Skeletal muscle tissue (tissue), 4 donors: ENCODE data around the gene SPTBN5. TPM values are rescaled to one million over a fixed set of nuclear protein-coding genes. Genes with fewer than 3 reads are reported as not detected.

Experiments
- H3K27ac ChIP-seq: one replicate; pipeline ENCODE4 v1.7.0; 2013; ENCODE audit warnings: mild to moderate bottlenecking, low read depth, low read length, inconsistent platforms
- H3K27me3 ChIP-seq, 3 donors: one replicate each; pipeline ENCODE4 v1.7.0; 2013; ENCODE audit warnings: low read length in 3 of 3; ENCODE audit not compliant: control insufficient read depth in 3 of 3, insufficient read depth in 3 of 3
- H3K36me3 ChIP-seq, 3 donors: one replicate each; pipeline ENCODE4 v1.7.0; 2013; ENCODE audit warnings: low read length in 3 of 3; ENCODE audit not compliant: control insufficient read depth in 3 of 3, insufficient read depth in 3 of 3
- H3K4me1 ChIP-seq, 3 donors: one replicate each; pipeline ENCODE4 v1.7.0; 2013; ENCODE audit warnings: low read length in 3 of 3, mild to moderate bottlenecking in 3 of 3; ENCODE audit not compliant: control insufficient read depth in 3 of 3, insufficient read depth in 3 of 3
- H3K4me3 ChIP-seq, 3 donors: one replicate each; pipeline ENCODE4 v1.7.0; 2013; ENCODE audit warnings: low read length in 3 of 3
- H3K9ac ChIP-seq, 3 donors: one replicate each; pipeline ENCODE4 v1.7.0; 2013; ENCODE audit warnings: low read length in 3 of 3, mild to moderate bottlenecking in 3 of 3, moderate library complexity in 2 of 3, low read depth in 1 of 3
- H3K9me3 ChIP-seq, 3 donors: one replicate each; pipeline ENCODE4 v1.7.0; 2013; ENCODE audit warnings: low read length in 3 of 3; ENCODE audit not compliant: control insufficient read depth in 3 of 3
- total RNA-seq: library from RNA; depleted of rRNA; stranded (reverse); fragments of >200 nt; gene quantifications from one replicate; pipeline ENCODE4 v1.2.3, GENCODE V29; 2014
- donor health status: Osteomylitis.

SPTBN5 gene
- total RNA-seq, 1 donor from 2014 or later: 1.0 TPM

DNA sequence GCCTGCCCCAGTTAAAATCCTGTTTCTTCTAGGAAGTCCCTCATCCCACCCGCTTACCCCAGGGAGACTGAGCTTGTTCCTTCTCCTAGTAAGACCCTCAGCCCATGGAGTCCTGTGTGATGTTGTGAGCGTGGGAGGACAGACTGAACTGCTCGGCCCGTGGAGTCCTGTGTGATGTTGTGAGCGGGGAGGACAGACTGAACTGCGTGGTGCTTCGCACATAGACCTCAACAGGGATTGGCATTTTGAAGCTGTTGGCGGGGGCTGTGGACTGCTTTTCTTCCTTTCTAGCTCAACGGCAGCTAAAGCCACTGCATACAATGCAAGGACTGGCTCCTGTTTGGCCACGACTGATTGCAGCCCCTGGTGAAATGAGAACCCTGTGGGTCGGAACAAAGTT, 1.6 kb upstream of the SPTBN5 start:
- Histone ChIP-seq H3K9ac (no peak overlapping the region), H3K9me3 (no peaks in the 10 kb centered on the region), H3K36me3 (peaks cover under 1 to 4% (median 3%) of the 10 kb centered on the region in 3 donors), H3K27ac (peak overlapping the region; percentile 25), H3K4me3 (no peak overlapping the region), H3K4me1 (peaks cover 31 to 37% (median 33%) of the 10 kb centered on the region in 3 donors), H3K27me3 (no peaks in the 10 kb centered on the region)

DNA sequence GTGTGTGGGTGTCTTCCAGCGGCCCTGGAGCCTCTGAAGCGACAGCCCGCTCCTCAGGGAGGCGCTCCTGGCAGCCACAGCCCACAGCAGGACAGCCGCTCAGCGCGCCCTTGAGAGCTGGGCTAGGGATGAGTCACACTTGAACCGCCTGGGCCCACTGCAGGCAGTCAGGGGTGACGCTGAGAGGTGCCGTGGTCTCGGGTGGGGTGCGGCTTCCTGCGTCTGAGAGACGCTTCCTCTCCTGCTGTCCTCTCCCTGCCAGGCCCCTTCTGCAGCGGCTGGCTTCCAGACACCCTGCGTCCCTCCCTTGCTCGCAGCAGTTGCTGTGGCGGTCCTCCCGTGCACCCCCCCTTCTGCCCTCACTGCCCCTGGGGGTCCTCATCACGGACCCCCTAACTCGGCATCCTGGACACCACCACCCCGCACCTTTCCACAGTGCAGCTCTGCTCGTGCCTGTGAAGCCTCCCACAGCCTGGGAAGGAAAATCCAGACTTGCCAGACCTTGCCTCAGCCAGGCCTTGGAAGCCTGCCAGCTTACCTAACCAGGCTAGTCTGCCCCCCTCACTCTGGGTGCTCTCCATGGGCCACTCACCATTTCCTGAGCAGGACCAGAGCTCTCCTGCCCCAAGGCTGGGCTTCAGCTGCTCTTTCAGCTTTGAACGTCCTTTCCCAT, 1.1 kb upstream of the SPTBN5 start:
- Histone ChIP-seq H3K9ac (peak overlapping the region in 2 of 3 donors; percentile 45), H3K4me3 (peak overlapping the region in 1 of 3 donors; percentile 22), H3K36me3 (peaks cover 0 to 4% (median 3%) of the 10 kb centered on the region in 3 donors), H3K9me3 (no peaks in the 10 kb centered on the region), H3K4me1 (peaks cover 31 to 37% (median 33%) of the 10 kb centered on the region in 3 donors), H3K27me3 (no peaks in the 10 kb centered on the region), H3K27ac (peak overlapping the region; percentile 25)

DNA sequence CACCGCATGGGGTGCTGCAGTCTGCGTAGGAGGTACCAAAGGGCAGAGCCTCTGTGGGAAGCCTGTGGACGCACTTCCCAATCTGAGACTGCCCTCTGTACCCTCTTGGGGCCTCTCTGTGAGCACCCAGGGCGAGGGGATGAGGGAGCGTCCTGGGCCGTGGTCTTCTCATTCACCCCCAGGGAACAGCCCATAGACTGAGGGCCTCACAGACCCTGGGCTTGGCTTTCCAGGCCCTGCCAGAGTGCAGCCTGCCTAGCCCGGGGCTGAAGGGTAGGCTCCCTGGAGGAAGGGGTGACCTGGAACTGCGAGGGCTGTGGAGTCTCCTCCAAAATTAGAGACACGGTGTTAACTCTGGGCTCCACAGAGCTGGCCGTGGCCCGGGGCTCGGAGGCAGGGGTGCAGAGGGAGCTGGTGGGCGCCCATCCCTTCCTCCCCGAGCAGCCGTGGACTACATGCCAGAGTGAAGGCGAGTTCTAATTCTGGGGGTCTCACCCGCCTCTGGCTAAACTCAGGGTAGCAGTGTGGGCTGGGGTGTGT, 468 bp upstream of the SPTBN5 start:
- H3K36me3 ChIP-seq: peaks cover 0 to 4% (median 3%) of the 10 kb centered on the region in 3 donors
- no peaks in the 10 kb centered on the region for H3K27me3 ChIP-seq
- H3K9ac ChIP-seq: peak overlapping the region in 2 of 3 donors; percentile 45
- peaks cover 31 to 37% (median 33%) of the 10 kb centered on the region in 3 donors for H3K4me1 ChIP-seq
- H3K4me3 ChIP-seq: peak overlapping the region in 1 of 3 donors; percentile 22
- peak overlapping the region; percentile 25 for H3K27ac ChIP-seq
- H3K9me3 ChIP-seq: no peaks in the 10 kb centered on the region

DNA sequence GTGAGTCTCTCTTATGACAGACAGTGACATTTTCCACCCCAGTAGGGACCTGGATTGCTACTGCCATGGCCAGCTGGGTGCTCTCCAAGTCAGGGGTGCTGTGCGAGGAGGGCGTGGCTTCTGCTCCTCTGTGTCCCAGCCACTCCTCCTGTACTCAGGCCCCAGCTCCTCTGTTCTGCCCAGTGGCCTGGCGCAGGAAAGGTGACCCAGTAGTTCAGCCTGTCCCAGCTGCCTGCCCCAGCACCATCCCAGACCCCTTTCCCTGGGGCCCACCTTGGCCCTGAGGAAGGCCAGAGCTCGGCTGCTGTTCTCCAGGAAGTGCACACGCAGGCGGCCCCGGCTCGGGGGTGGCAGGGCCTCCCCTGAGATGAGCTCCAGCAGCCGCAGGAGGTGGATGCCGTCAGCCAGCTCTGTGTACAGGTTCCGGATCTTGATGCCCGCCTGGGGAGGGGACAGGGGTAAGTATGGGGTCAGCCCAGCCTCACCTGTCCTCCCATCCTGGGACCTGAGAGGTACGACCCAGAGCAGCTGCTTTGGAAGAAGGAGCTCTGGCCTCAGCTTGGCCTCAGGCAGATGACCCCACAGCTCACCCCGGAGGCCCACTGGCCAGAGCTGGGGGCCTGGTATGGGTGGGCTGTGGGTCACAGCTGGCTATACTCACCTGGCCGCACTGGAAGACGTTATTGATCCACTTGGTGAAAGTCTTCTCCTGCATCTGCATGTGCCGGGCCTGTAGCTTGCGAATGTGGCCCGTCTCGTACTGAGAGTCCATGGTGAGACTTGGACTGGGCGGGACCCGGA, 1.0 kb downstream of the SPTBN5 start:
- Histone ChIP-seq H3K36me3 (peaks cover 0 to 4% (median 3%) of the 10 kb centered on the region in 3 donors), H3K4me3 (no peak overlapping the region), H3K27ac (peak overlapping the region; percentile 47), H3K4me1 (peaks cover 31 to 37% (median 33%) of the 10 kb centered on the region in 3 donors), H3K9ac (peak overlapping the region; percentile 43 to 69 (median 58)), H3K27me3 (no peaks in the 10 kb centered on the region), H3K9me3 (no peaks in the 10 kb centered on the region)

DNA sequence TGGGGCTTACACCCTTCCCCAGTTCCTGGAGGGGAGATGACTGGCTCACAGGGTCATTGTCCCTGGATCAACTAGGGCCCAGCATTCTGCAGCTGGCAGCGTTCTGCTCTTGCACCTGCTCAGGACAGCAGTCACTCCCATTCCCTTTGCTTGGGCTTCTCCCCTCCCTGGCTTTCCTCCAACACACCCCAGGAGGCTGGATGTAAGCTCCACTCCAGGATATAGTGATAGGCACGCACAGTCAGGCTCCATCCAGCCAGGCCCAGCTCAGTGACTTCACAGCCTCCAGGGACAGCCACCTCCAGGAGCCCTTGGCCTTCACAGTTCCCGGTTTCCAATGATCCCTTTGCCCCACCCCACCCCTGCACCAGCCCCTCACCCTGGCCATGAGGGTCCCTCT, 1.9 kb downstream of the SPTBN5 start:
- peak overlapping the region in 1 of 3 donors; percentile 69 for H3K9ac ChIP-seq
- peaks cover 31 to 37% (median 33%) of the 10 kb centered on the region in 3 donors for H3K4me1 ChIP-seq
- peak overlapping the region; percentile 47 for H3K27ac ChIP-seq

DNA sequence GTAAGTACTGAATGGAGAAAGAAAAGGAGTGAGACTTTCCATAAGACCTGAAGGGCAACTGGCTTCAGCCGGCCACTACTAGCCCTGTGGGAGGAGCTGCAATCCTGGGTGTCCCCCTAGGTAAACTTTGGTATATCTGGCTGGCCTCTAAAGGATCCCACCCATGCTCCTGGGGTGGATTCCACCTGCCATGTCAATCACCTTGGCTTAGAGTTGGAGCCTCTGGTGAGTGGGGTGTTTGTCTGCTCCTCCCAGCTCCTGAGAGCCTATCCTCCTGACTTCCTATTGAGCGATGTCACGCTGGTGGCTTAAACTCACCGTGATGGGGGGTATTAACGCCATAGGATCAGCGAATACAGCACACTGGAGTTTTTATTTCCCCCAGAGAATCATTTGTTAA, 2.6 kb downstream of the SPTBN5 start:
- Histone ChIP-seq H3K27me3 (no peaks in the 10 kb centered on the region), H3K9ac (no peak overlapping the region), H3K9me3 (no peaks in the 10 kb centered on the region), H3K36me3 (no peaks in the 10 kb centered on the region), H3K27ac (no peak overlapping the region), H3K4me3 (no peak overlapping the region), H3K4me1 (peaks cover 31 to 37% (median 33%) of the 10 kb centered on the region in 3 donors)

More for the DNA sequence above, 1.9 kb downstream of the SPTBN5 start:
- Histone ChIP-seq H3K4me3 (no peak overlapping the region), H3K27me3 (no peaks in the 10 kb centered on the region), H3K36me3 (no peaks in the 10 kb centered on the region), H3K9me3 (no peaks in the 10 kb centered on the region)

DNA sequence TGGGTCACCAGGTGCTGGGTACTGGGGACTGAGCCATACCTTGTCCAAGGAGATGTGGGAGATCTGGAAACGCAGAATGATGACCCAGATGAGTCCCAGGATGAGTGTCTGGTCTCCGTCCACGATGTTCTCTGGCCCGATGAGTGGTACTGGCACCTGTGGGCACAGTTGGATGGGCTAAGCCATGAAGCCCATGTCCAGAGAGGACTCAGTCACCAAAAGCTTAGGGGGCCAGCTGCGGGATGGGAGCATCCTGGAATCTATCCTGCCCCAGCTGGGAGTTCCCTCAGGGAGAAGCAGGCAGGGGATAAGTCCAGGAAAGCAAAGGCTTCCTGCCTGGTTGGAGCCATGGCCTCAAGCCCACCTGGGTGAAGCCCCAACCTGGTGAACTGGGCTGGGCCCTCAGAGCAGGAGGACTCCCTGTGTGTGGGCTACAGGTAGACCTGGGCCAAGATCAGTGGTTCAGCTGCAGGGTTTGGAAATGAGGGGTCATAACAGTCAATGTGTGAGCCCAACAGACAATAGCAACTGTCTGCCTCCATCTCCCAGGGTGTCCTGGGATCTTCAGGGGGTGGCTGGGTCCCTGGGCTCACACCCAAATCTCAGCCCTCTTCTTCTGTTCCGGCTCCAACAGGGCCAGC, 3.7 kb downstream of the SPTBN5 start:
- no peaks in the 10 kb centered on the region for H3K36me3 ChIP-seq
- H3K4me1 ChIP-seq: peaks cover 30 to 35% (median 31%) of the 10 kb centered on the region in 3 donors
- H3K4me3 ChIP-seq: no peak overlapping the region
- H3K27me3 ChIP-seq: no peaks in the 10 kb centered on the region
- H3K27ac ChIP-seq: no peak overlapping the region
- no peaks in the 10 kb centered on the region for H3K9me3 ChIP-seq
- H3K9ac ChIP-seq: no peak overlapping the region

DNA sequence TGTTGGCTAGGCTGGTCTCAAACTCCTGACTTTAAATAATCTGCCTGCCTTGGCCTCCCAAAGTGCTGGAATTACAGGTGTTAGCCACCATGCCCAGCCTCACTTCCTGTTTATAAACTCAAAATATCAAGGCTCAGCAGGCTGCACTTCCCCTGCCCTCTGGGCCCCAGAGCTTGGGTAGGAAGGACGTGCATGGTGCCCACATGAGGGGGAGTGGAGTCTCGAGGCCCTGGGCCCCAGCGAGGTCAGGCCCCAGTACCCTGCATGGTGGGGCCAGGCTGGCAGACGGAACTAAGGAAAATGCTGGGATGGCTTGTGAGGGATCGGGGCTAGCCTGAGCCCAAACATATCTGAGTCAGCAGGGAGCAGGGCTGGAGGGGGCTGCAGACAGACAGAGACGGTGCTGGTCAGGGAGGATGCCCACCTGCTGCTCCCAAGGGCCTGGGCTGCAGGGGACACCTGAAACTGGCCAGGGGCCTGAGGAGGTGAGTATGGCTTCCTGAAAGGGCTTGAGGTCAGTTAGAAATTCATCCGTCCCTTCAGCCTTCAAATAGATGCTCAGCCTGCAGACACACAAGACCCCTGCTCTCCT, 5.1 kb downstream of the SPTBN5 start:
- Histone ChIP-seq H3K4me1 (peaks cover 18 to 21% (median 19%) of the 10 kb centered on the region in 3 donors), H3K4me3 (no peak overlapping the region), H3K27me3 (no peaks in the 10 kb centered on the region), H3K36me3 (no peaks in the 10 kb centered on the region), H3K9ac (no peak overlapping the region), H3K27ac (no peak overlapping the region), H3K9me3 (no peaks in the 10 kb centered on the region)

DNA sequence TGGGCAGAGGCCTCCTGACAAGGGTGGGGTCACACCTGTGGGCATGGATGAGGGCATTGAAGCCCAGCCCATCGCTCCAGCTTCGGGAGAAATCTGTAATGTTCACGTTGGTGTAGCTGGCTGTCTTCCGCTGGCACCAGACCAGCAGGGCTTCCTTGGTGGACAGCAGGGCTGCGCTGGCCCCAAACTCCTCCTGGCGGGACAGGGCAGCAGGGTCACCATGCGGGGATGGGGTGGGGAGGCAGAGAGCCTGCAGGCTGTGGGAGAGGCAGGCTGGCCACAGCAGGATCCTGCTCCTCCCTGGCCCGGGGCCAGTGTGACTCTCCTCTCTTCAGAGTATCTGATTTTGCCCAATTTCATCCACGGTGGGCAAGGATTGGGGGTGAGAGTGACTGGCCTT, 6.0 kb downstream of the SPTBN5 start:
- Histone ChIP-seq H3K4me1 (peaks cover 12 to 19% (median 17%) of the 10 kb centered on the region in 3 donors), H3K9me3 (no peaks in the 10 kb centered on the region), H3K36me3 (no peaks in the 10 kb centered on the region), H3K4me3 (no peak overlapping the region), H3K27me3 (no peaks in the 10 kb centered on the region), H3K9ac (no peak overlapping the region), H3K27ac (no peak overlapping the region)
